ENCODE data around the gene P2RY6. TPM values are rescaled to one million over a fixed set of nuclear protein-coding genes. Genes with fewer than 3 reads are reported as not detected.

The P2RY6 gene
- total RNA-seq, 1 donor from 2014 or later: 2.2 TPM

- DNase-seq (ENCODE audit: low spot score): peak; percentile 79
Measured at GRCh38 chr11:73334384-73335203, 62.5 kb downstream of the P2RY6 start.

GRCh38 chr11:73335204-73335923 lies 63.2 kb downstream of the P2RY6 start:
- peak; percentile 88 for DNase-seq (ENCODE audit: low spot score)

- DNase-seq (ENCODE audit: low spot score): no peak
Measured at GRCh38 chr11:73337846-73338245, 65.7 kb downstream of the P2RY6 start.

- DNase-seq (ENCODE audit: low spot score): no peak
Measured at GRCh38 chr11:73338279-73338678, 66.1 kb downstream of the P2RY6 start.

- no peak for DNase-seq (ENCODE audit: low spot score)
Measured at GRCh38 chr11:73340164-73340563, 68.0 kb downstream of the P2RY6 start.

GRCh38 chr11:73342633-73343032 lies 70.5 kb downstream of the P2RY6 start:
- no peak for DNase-seq (ENCODE audit: low spot score)

- no peak for DNase-seq (ENCODE audit: low spot score)
Measured at GRCh38 chr11:73343076-73343873, 71.1 kb downstream of the P2RY6 start.

- no peak for DNase-seq (ENCODE audit: low spot score)
Measured at GRCh38 chr11:73344191-73344607, 72.1 kb downstream of the P2RY6 start.

GRCh38 chr11:73345481-73346160 lies 73.5 kb downstream of the P2RY6 start:
- no peak for DNase-seq (ENCODE audit: low spot score)

GRCh38 chr11:73346186-73346935 lies 74.2 kb downstream of the P2RY6 start:
- DNase-seq (ENCODE audit: low spot score): no peak

- DNase-seq (ENCODE audit: low spot score): no peak
Measured at GRCh38 chr11:73347067-73347466, 74.9 kb downstream of the P2RY6 start.

Other genes with a start within 250 kb of the P2RY6 start
- 42.5 TPM for gene FCHSD2, start 130.0 kb upstream of the P2RY6 start, total RNA-seq
- 20.2 TPM for gene P2RY2, start 54.1 kb upstream of the P2RY6 start, total RNA-seq
- gene ARHGEF17, start 35.9 kb downstream of the P2RY6 start, total RNA-seq: 71.5 TPM
- gene RELT, start 104.1 kb downstream of the P2RY6 start, total RNA-seq: 3.6 TPM

Data from ureter (tissue), 1 donor.